ENCODE results near the gene VPS37B. TPM values are rescaled to one million over a fixed set of nuclear protein-coding genes. Genes with fewer than 3 reads are reported as not detected.

The VPS37B gene
- total and polyA plus RNA-seq, 2 donors from 2014 or later = 21.4 to 47.8 TPM

GRCh38 chr12:122858591-122859302, 37.2 kb downstream of the VPS37B start:
- no peak for FAIRE-seq
- no peaks in the 10 kb centered on the region for H3K9me3 ChIP-seq (ENCODE audit: control insufficient read depth in 2 of 3, insufficient read depth in 1 of 3, low read length in 3 of 3)
- no peaks in the 10 kb centered on the region for H3K27me3 ChIP-seq (ENCODE audit: control insufficient read depth, insufficient read depth, low read length)
- intact Hi-C loops (cut with DNase I) = no loop called here
- no peak overlapping the region for H3K27ac ChIP-seq (ENCODE audit: low read depth in 2 of 2, low read length in 2 of 2)
- peak in 1 of 5 donors; percentile 71 for DNase-seq
- no peak for TF ChIP-seq CTCF (IDR thresholded peaks at IDR 0.05; ENCODE audit: borderline replicate concordance, extremely low read depth, insufficient read depth)
- peaks cover 0 to 32% (median 10%) of the 10 kb centered on the region in 3 donors for H3K36me3 ChIP-seq (ENCODE audit: control insufficient read depth in 2 of 3, insufficient read depth in 3 of 3, low read length in 3 of 3)
- peaks cover 0 to 25% (median 20%) of the 10 kb centered on the region in 3 donors for H3K4me1 ChIP-seq (ENCODE audit: control insufficient read depth in 2 of 3, insufficient read depth in 2 of 3, low read depth in 1 of 3, low read length in 3 of 3)
- H3K4me3 ChIP-seq (ENCODE audit: low read length in 3 of 3) = no peak overlapping the region
- H3K9ac ChIP-seq (ENCODE audit: low read length in 3 of 3) = no peak overlapping the region

GRCh38 chr12:122858171-122858570, 37.8 kb downstream of the VPS37B start:
- H3K27ac ChIP-seq (ENCODE audit: low read depth in 2 of 2, low read length in 2 of 2) = no peak overlapping the region
- intact Hi-C loops (cut with DNase I) = no loop called here
- no peak overlapping the region for H3K9ac ChIP-seq (ENCODE audit: low read length in 3 of 3)
- no peak for TF ChIP-seq CTCF (IDR thresholded peaks at IDR 0.05; ENCODE audit: borderline replicate concordance, extremely low read depth, insufficient read depth)
- no peaks in the 10 kb centered on the region for H3K27me3 ChIP-seq (ENCODE audit: control insufficient read depth, insufficient read depth, low read length)
- H3K9me3 ChIP-seq (ENCODE audit: control insufficient read depth in 2 of 3, insufficient read depth in 1 of 3, low read length in 3 of 3) = no peaks in the 10 kb centered on the region
- DNase-seq (peak in 1 of 5 donors; percentile 72), FAIRE-seq (no peak)
- no peak overlapping the region for H3K4me3 ChIP-seq (ENCODE audit: low read length in 3 of 3)
- H3K4me1 ChIP-seq (ENCODE audit: control insufficient read depth in 2 of 3, insufficient read depth in 2 of 3, low read depth in 1 of 3, low read length in 3 of 3) = peaks cover 0 to 21% (median 15%) of the 10 kb centered on the region in 3 donors
- peaks cover 0 to 32% (median 10%) of the 10 kb centered on the region in 3 donors for H3K36me3 ChIP-seq (ENCODE audit: control insufficient read depth in 2 of 3, insufficient read depth in 3 of 3, low read length in 3 of 3)

GRCh38 chr12:122856999-122857671, 38.8 kb downstream of the VPS37B start:
- H3K36me3 ChIP-seq (ENCODE audit: control insufficient read depth in 2 of 3, insufficient read depth in 3 of 3, low read length in 3 of 3) = peaks cover 0 to 38% (median 10%) of the 10 kb centered on the region in 3 donors
- TF ChIP-seq CTCF (IDR thresholded peaks at IDR 0.05; ENCODE audit: borderline replicate concordance, extremely low read depth, insufficient read depth) = no peak

More at GRCh38 chr12:122856999-122857671, 38.8 kb downstream of the VPS37B start:
- Histone ChIP-seq H3K4me1 (ENCODE audit: control insufficient read depth in 2 of 3, insufficient read depth in 2 of 3, low read depth in 1 of 3, low read length in 3 of 3) (peaks cover 0 to 18% (median 11%) of the 10 kb centered on the region in 3 donors), H3K27me3 (ENCODE audit: control insufficient read depth, insufficient read depth, low read length) (no peaks in the 10 kb centered on the region), H3K27ac (ENCODE audit: low read depth in 2 of 2, low read length in 2 of 2) (no peak overlapping the region), H3K9ac (ENCODE audit: low read length in 3 of 3) (no peak overlapping the region), H3K4me3 (ENCODE audit: low read length in 3 of 3) (no peak overlapping the region), H3K9me3 (ENCODE audit: control insufficient read depth in 2 of 3, insufficient read depth in 1 of 3, low read length in 3 of 3) (no peaks in the 10 kb centered on the region)
- DNase-seq (peak in 1 of 5 donors; percentile 32), FAIRE-seq (no peak)
- intact Hi-C loops (cut with DNase I) = no loop called here

All from kidney (tissue), 14 donors.